WTC11 (cell line): ENCODE results near the gene RAB8B. TPM values are rescaled to one million over a fixed set of nuclear protein-coding genes. Genes with fewer than 3 reads are reported as not detected.

Experiments
- ATAC-seq: fragments of 200-7000 bp; cut with Tn5 transposase; 2 replicates; pipeline ENCODE4 v1.10.0; 2021; ENCODE audit warnings: mild to moderate bottlenecking, moderate library complexity
- CTCF ChIA-PET: fragments of 300-600 bp; sonication (Branson Sonifier 250); formaldehyde crosslinking; loops from one replicate; lab custom pipeline; 2021; ENCODE audit warnings: antibody characterized with exemption; lab: Charles Lee
- POLR2A ChIA-PET: fragments of 350-600 bp; sonication (Branson Sonifier 250); formaldehyde crosslinking; loops from one replicate; lab custom pipeline; 2021; ENCODE audit warnings: antibody characterized with exemption; lab: Charles Lee
- DNase-seq: peaks from one replicate; pipeline ENCODE4 v3.0.0; 2021; ENCODE audit warnings: low spot score
- H3K27ac Mint-ChIP-seq: 2 replicates; pipeline ENCODE4 v1.8.0; 2021; ENCODE audit warnings: mixed read lengths
- H3K27me3 Mint-ChIP-seq: 2 replicates; pipeline ENCODE4 v1.8.0; 2021; ENCODE audit warnings: low read depth, mild to moderate bottlenecking, moderate library complexity, mixed read lengths
- H3K36me3 Mint-ChIP-seq: 2 replicates; pipeline ENCODE4 v1.8.0; 2021; ENCODE audit warnings: mixed read lengths
- H3K4me1 Mint-ChIP-seq: 2 replicates; pipeline ENCODE4 v1.8.0; 2022; ENCODE audit warnings: mixed read lengths
- H3K4me3 Mint-ChIP-seq: 2 replicates; pipeline ENCODE4 v1.8.0; 2021; ENCODE audit warnings: mild to moderate bottlenecking, moderate library complexity, mixed read lengths
- H3K9me3 Mint-ChIP-seq: 2 replicates; pipeline ENCODE4 v1.8.0; 2021; ENCODE audit warnings: mixed read lengths
- E2F5 ChIP-seq: sonication (generic); formaldehyde crosslinking; IDR thresholded peaks from 2 replicates; pipeline ENCODE4 v1.8.1; 2022; ENCODE audit warnings: mild to moderate bottlenecking, moderate library complexity, missing genetic modification reagents
- ERG ChIP-seq: fragments of 250-450 bp; sonication (Bioruptor Pico); IDR thresholded peaks from 2 replicates; pipeline ENCODE4 v1.8.0; 2021; ENCODE audit warnings: mild to moderate bottlenecking
- FOXK1 ChIP-seq: sonication (generic); formaldehyde crosslinking; IDR thresholded peaks from 2 replicates; pipeline ENCODE4 v1.8.0; 2022; ENCODE audit warnings: mild to moderate bottlenecking, moderate library complexity, missing genetic modification reagents
- JAZF1 ChIP-seq: fragments of 250-450 bp; sonication (Bioruptor Pico); IDR thresholded peaks from 2 replicates; pipeline ENCODE4 v1.9.0; 2021; ENCODE audit warnings: moderate library complexity, mild to moderate bottlenecking, inconsistent platforms
- SP1 ChIP-seq: sonication (generic); formaldehyde crosslinking; conservative IDR thresholded peaks from 2 replicates; pipeline ENCODE4 v1.8.1; 2022; ENCODE audit warnings: missing genetic modification reagents
- TCF7 ChIP-seq: sonication (generic); formaldehyde crosslinking; IDR thresholded peaks from 2 replicates; pipeline ENCODE4 v1.8.0; 2022; ENCODE audit warnings: mild to moderate bottlenecking, low read depth, missing genetic modification reagents, moderate library complexity
- ZNF138 ChIP-seq: sonication (generic); formaldehyde crosslinking; conservative IDR thresholded peaks from 2 replicates; pipeline ENCODE4 v1.8.1; 2022; ENCODE audit warnings: mild to moderate bottlenecking, moderate library complexity, missing genetic modification reagents
- ZNF232 ChIP-seq: sonication (generic); formaldehyde crosslinking; IDR thresholded peaks from 2 replicates; pipeline ENCODE4 v1.8.0; 2022; ENCODE audit warnings: mild to moderate bottlenecking, missing genetic modification reagents
- ZNF263 ChIP-seq: sonication (generic); formaldehyde crosslinking; IDR thresholded peaks from 2 replicates; pipeline ENCODE4 v1.8.1; 2022; ENCODE audit warnings: low read depth, mild to moderate bottlenecking, moderate library complexity, missing genetic modification reagents
- ZNF317 ChIP-seq: sonication (generic); formaldehyde crosslinking; IDR thresholded peaks from 2 replicates; pipeline ENCODE4 v1.8.1; 2023; ENCODE audit warnings: low read depth, mild to moderate bottlenecking, moderate library complexity, missing genetic modification reagents, borderline replicate concordance
- ZNF423 ChIP-seq: fragments of 250-450 bp; sonication (Bioruptor Pico); IDR thresholded peaks from 2 replicates; pipeline ENCODE4 v2.1.2; 2022; ENCODE audit warnings: mild to moderate bottlenecking, moderate library complexity
- ZNF512 ChIP-seq: sonication (generic); formaldehyde crosslinking; IDR thresholded peaks from 2 replicates; pipeline ENCODE4 v1.8.1; 2022; ENCODE audit warnings: missing genetic modification reagents, borderline replicate concordance
- ZSCAN18 ChIP-seq: fragments of 250-450 bp; sonication (Bioruptor Pico); IDR thresholded peaks from 2 replicates; pipeline ENCODE4 v2.1.2; 2022; ENCODE audit warnings: mild to moderate bottlenecking, moderate library complexity
- total RNA-seq: library from RNA; stranded (reverse); gene quantifications from 3 replicates; pipeline ENCODE4 v1.2.3, GENCODE V29; 2021
- TF ChIP-seq, protein P1 (sequence below): sonication (generic); formaldehyde crosslinking; IDR thresholded peaks from 2 replicates; pipeline ENCODE4 v1.8.0; 2022; ENCODE audit warnings: mild to moderate bottlenecking, missing genetic modification reagents
- TF ChIP-seq, protein P2 (sequence below): sonication (generic); formaldehyde crosslinking; IDR thresholded peaks from 2 replicates; pipeline ENCODE4 v1.8.1; 2023; ENCODE audit warnings: mild to moderate bottlenecking, moderate library complexity, missing genetic modification reagents
- TF ChIP-seq, protein P3 (sequence below): sonication (generic); formaldehyde crosslinking; IDR thresholded peaks from 2 replicates; pipeline ENCODE4 v1.8.0; 2022; ENCODE audit warnings: mild to moderate bottlenecking, missing genetic modification reagents
- TF ChIP-seq, protein P4 (sequence below): sonication (generic); formaldehyde crosslinking; IDR thresholded peaks from 2 replicates; pipeline ENCODE4 v1.8.0; 2023; ENCODE audit warnings: missing genetic modification reagents, mild to moderate bottlenecking, borderline replicate concordance
- TF ChIP-seq, protein P5 (sequence below): fragments of 250-450 bp; sonication (Bioruptor Pico); conservative IDR thresholded peaks from 2 replicates; pipeline ENCODE4 v1.9.0; 2021; ENCODE audit warnings: mild to moderate bottlenecking

The RAB8B gene
- total RNA-seq, 1 experiment from 2014 or later, result 32.5 TPM

DNA sequence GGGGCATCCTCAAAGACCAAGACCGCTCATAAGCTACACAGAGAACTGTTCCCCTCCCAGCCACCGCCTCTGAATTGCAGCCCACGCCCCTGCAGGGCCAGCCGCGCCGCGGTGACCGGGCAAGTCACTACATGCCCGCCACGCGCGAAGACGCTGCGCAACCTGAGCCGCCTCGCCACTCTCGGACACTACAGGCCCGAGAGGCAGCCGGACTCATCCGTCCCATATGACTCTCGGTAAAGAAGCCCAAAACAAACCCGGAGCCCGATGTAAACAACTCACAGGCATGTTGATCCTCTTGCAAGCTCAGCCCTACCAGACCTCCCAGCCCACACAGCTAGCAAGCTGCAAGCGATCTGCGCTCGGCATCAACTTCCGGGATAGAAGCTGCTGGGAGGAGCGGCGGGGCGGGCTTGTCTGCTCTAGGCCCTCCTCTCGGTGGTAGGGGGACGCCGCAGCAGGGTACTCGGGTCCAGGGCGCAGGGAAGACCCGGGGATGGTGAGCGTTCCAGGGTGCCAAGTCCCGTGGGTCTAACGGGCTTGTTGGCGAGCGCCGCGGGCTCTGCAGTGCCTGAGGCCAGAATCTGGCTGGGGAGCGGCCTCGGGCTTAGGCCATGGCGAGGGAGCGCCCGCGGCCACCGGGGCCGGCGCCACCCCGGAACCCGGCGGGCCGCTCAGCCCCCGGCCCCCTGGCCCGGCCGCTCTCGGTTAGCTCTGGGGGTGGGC, 32.1 kb upstream of the RAB8B start, which contains the start of gene RPS27L:
TSS of gene RPS27L (minus strand) at position 360 of the 726 bp plus-strand sequence. CDS start at position 288, 72 bp downstream.
- CTCF ChIA-PET, result interaction anchor here (0.6 to 1.8 kb wide), 7 partner anchors 10 to 245 kb away, joined by 3 to 5 read pairs (median 3); no protein-coding TSS in a partner anchor
- Mint-ChIP-seq H3K27me3 (no peaks in the 10 kb centered on the region), H3K4me3 (peak within 1 kb of the TSS; percentile 98), H3K27ac (peak within 1 kb of the TSS; percentile 98), H3K4me1 (peaks cover 14% of the 10 kb centered on the region), H3K36me3 (peaks cover 27% of the 10 kb centered on the region), H3K9me3 (peaks cover 5% of the 10 kb centered on the region)
- POLR2A ChIA-PET, result interaction anchor here (0.6 kb wide), 3 partner anchors 43 to 121 kb away, joined by 3 to 6 read pairs (median 5); no protein-coding TSS in a partner anchor
- ATAC-seq, result peak; percentile 98
- DNase-seq, result peak; percentile 94
- TF ChIP-seq ZNF138 (CRISPR knock-in tag) (no peak), ERG (CRISPR knock-in tag) (no peak), FOXK1 (peak; percentile 98), TCF7 (CRISPR knock-in tag) (no peak), JAZF1 (CRISPR knock-in tag) (no peak), E2F5 (CRISPR knock-in tag) (0 out of 2 replicates have a peak, but pooled peaks have one; percentile 30), ZNF423 (CRISPR knock-in tag) (peak; percentile 87), ZNF263 (CRISPR knock-in tag) (no peak), ZSCAN18 (CRISPR knock-in tag) (no peak), ZNF232 (CRISPR knock-in tag) (peak; percentile 54; the same call in 1 of the 2 replicates), ZNF512 (CRISPR knock-in tag) (no peak), ZNF317 (CRISPR knock-in tag) (no peak), SP1 (CRISPR knock-in tag) (peak; percentile 76)
- TF ChIP-seq, protein P1, sequence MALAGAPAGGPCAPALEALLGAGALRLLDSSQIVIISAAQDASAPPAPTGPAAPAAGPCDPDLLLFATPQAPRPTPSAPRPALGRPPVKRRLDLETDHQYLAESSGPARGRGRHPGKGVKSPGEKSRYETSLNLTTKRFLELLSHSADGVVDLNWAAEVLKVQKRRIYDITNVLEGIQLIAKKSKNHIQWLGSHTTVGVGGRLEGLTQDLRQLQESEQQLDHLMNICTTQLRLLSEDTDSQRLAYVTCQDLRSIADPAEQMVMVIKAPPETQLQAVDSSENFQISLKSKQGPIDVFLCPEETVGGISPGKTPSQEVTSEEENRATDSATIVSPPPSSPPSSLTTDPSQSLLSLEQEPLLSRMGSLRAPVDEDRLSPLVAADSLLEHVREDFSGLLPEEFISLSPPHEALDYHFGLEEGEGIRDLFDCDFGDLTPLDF (CRISPR knock-in tag), result peak; percentile 65; the same call in 1 of the 2 replicates
- TF ChIP-seq, protein P2, sequence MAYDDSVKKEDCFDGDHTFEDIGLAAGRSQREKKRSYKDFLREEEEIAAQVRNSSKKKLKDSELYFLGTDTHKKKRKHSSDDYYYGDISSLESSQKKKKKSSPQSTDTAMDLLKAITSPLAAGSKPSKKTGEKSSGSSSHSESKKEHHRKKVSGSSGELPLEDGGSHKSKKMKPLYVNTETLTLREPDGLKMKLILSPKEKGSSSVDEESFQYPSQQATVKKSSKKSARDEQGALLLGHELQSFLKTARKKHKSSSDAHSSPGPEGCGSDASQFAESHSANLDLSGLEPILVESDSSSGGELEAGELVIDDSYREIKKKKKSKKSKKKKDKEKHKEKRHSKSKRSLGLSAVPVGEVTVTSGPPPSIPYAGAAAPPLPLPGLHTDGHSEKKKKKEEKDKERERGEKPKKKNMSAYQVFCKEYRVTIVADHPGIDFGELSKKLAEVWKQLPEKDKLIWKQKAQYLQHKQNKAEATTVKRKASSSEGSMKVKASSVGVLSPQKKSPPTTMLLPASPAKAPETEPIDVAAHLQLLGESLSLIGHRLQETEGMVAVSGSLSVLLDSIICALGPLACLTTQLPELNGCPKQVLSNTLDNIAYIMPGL, result no peak
- TF ChIP-seq, protein P3, sequence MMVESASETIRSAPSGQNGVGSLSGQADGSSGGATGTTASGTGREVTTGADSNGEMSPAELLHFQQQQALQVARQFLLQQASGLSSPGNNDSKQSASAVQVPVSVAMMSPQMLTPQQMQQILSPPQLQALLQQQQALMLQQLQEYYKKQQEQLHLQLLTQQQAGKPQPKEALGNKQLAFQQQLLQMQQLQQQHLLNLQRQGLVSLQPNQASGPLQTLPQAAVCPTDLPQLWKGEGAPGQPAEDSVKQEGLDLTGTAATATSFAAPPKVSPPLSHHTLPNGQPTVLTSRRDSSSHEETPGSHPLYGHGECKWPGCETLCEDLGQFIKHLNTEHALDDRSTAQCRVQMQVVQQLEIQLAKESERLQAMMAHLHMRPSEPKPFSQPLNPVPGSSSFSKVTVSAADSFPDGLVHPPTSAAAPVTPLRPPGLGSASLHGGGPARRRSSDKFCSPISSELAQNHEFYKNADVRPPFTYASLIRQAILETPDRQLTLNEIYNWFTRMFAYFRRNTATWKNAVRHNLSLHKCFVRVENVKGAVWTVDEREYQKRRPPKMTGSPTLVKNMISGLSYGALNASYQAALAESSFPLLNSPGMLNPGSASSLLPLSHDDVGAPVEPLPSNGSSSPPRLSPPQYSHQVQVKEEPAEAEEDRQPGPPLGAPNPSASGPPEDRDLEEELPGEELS (CRISPR knock-in tag), result peak; percentile 96; the same call in 1 of the 2 replicates
- TF ChIP-seq, protein P4, sequence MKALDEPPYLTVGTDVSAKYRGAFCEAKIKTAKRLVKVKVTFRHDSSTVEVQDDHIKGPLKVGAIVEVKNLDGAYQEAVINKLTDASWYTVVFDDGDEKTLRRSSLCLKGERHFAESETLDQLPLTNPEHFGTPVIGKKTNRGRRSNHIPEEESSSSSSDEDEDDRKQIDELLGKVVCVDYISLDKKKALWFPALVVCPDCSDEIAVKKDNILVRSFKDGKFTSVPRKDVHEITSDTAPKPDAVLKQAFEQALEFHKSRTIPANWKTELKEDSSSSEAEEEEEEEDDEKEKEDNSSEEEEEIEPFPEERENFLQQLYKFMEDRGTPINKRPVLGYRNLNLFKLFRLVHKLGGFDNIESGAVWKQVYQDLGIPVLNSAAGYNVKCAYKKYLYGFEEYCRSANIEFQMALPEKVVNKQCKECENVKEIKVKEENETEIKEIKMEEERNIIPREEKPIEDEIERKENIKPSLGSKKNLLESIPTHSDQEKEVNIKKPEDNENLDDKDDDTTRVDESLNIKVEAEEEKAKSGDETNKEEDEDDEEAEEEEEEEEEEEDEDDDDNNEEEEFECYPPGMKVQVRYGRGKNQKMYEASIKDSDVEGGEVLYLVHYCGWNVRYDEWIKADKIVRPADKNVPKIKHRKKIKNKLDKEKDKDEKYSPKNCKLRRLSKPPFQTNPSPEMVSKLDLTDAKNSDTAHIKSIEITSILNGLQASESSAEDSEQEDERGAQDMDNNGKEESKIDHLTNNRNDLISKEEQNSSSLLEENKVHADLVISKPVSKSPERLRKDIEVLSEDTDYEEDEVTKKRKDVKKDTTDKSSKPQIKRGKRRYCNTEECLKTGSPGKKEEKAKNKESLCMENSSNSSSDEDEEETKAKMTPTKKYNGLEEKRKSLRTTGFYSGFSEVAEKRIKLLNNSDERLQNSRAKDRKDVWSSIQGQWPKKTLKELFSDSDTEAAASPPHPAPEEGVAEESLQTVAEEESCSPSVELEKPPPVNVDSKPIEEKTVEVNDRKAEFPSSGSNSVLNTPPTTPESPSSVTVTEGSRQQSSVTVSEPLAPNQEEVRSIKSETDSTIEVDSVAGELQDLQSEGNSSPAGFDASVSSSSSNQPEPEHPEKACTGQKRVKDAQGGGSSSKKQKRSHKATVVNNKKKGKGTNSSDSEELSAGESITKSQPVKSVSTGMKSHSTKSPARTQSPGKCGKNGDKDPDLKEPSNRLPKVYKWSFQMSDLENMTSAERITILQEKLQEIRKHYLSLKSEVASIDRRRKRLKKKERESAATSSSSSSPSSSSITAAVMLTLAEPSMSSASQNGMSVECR, result 0 out of 2 replicates have a peak, but pooled peaks have one; percentile 72
- TF ChIP-seq, protein P5, sequence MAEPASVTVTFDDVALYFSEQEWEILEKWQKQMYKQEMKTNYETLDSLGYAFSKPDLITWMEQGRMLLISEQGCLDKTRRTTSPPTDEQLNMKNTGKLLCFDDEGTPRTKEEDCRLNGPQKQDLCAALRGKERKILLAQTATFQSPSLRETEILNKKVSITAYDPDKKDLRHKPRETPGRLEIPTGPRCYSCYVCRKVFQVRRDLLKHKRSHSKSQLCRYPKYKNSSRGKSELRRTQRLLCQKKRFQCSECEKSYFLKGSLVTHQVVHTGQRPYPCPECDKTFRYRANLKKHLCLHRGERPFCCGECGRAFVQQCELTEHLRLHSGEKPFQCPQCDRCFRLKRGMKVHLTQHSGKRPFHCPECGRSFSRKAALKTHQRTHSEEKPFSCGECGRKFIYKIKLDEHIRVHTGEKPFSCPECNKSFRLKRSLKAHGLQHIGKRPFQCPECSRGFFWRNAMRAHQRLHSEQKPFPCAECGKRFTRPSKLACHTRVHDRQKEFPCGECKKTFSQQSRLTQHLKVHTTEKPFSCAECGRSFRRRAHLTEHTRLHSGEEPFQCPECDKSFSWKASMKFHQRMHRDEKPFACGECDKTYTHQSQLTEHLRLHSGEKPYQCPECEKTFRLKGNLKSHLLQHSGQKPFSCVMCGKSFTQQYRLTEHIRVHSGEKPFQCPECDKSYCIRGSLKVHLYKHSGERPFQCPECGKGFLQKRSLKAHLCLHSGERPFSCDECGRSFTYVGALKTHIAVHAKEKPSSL (CRISPR knock-in tag), result no peak
